GM18505 (cell line): ENCODE data around the gene DPY19L3.
A peak's percentile ranks its signal among the peaks of the same experiment; 100 is the strongest.
"Not testable (repeated sequence)": the region's sequence is repeated elsewhere in the genome, so short reads cannot be mapped to it uniquely, and the experiment has no call there.

Experiments used
- ATAC-seq: cut with Tn5 transposase; IDR thresholded peaks from one replicate; pipeline ENCODE4 v1.9.1; 2021; ENCODE audit not compliant: unreplicated experiment
- POLR2A ChIP-seq: IDR thresholded peaks from 4 replicates; pipeline ENCODE4 v1.6.1; 2011; ENCODE audit warnings: borderline replicate concordance; ENCODE audit not compliant: insufficient read depth, insufficient read length; ENCODE audit errors: extremely low read depth

Gene DPY19L3

DNA sequence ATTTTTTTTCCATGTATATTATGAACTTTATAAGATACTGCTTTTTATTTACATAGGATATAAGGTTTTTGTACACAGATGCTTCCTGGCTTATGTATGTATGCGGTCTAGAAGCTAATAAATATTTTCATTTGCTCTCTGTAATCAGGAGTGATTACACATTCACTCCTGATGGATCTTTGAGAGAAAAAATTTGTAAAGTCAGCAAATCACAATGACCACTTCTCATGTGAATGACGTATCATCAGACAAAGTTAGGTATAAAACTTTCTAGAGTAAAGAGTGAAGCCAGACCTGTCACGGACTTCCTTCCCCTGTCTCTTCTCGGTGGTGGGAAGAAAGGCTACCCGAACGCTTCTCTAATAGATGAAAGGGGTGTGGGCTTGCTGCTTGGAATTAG lies 31.1 kb downstream of the DPY19L3 start:
- ATAC-seq: no peak
- TF ChIP-seq POLR2A: no peak

DNA sequence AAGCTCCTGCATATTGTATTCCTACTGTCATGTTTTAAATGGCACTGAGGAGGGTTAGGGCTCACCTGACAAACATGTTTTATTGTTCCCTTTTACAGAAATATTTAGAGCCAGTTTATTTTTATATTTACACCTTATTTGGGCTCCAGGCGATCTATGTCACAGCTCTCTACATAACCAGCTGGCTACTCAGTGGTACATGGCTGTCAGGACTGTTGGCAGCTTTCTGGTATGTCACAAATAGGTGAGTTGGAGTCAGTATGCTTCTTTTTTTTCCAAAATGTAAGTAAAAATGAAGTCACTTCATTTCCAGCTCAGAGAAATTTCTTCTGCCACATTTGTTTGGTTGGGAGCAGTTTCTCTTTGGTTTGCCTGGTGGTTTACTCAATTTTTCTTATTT lies 31.5 kb downstream of the DPY19L3 start:
- TF ChIP-seq POLR2A: no peak
- no peak for ATAC-seq

DNA sequence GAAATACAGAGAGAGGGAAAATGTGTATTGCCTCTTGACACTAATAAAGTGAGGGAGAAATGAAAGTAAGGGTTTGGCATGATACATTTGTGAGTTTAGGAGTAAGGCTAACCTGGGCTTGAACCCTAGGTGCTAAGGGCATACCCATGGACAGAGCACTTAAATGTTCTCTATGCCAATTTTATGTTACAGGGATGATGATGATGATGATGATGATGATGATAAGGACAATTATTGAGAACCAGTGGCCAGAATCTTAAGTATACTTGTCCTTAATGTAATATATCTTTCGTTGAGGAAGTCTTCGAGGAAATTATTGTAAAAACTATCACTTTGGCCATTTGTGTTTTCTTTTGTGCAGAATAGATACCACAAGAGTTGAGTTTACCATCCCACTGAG lies 33.2 kb downstream of the DPY19L3 start:
- no peak for ATAC-seq
- TF ChIP-seq POLR2A: no peak

DNA sequence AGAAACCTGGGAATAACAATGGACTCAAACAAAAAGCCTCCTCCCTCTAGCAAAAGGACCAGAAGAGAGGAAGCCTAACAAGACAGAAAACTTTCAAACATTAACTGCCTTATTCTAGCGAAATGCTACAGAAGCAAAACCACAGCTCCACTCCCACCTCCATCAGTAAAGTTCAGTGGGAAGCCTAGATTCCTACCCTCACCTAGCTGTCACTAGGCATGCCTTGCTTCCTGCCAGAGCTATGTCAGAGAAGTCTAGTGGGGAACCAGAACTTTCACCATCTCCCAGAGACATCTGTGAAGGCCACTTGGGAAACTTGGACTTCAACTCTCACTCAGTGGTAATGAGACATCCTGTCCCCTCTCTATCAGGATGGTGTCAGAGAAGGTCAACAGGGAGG lies 37.1 kb downstream of the DPY19L3 start:
- ATAC-seq: no peak
- TF ChIP-seq POLR2A: no peak

DNA sequence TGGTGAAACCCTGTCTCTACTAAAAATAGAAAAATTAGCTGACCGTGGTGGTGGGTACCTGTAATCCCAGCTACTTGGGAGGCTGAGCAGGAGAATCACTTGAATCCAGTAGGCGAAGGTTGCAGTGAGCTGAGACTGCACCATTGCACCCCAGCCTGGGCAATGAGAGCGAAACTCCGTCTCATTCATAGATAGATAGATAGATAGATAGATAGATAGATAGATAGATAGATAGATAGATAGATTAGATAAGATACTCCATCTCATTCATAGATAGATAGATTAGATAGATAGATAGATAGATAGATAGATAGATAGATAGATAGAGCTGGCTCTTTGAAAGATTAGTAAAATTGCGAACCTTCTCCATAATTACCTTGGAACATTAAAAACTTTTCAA lies 42.0 kb downstream of the DPY19L3 start:
- not testable (repeated sequence) for ATAC-seq

DNA sequence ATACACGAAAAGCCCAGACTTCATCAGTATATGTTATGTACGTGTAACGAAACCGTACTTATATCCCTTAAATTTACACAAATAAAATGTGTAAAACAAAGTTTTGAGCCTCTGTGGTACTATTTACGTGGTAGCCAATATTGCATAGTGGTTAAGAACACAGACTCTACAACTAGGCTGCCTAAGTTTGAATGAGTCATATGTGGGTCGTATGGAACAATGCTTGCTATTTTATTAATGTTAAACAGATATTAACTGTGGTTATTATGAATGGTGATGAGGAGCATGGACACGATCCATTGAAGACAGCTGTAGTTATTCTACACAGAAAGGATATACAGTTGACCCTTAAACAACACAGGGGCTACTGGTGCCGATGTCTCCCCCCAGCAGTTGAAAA lies 42.5 kb downstream of the DPY19L3 start:
- no peak for TF ChIP-seq POLR2A
- no peak for ATAC-seq

DNA sequence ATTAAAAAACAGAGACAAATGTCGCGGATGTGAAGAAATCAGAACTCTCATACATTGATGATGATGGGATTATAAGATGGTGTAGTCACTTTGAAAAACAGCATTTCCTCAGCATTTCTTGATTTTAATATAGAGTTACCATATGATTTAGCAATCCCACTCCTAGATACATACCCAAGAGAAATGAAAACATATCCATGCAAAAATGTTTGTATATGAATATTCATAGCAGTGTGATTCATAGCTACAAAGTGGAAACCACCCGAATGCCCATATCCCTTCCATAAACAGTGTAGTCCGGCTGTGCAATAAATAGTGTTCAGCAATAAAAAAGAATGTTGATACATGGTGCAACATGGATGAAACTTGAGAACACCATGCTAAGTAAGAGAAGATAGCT lies 44.6 kb downstream of the DPY19L3 start:
- ATAC-seq: no peak
- TF ChIP-seq POLR2A: no peak

DNA sequence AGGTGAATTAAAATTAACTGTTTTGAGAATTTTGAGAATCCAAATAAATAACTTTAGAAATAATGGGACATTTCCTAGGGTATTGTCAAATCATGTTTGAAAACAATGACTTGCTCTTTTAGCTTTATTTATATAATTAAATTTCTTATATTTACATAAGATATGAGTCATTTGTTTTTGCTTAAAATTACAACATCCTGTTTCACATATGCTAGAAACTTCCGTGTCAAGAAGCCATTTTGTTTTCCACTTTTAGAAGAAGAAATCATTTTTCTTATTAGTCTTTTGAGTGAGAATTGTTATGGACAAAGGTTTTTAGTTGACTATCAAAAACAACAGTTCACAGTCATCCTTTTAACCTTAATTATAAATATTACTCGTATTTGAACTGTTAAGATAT lies 48.2 kb downstream of the DPY19L3 start:
- TF ChIP-seq POLR2A: no peak
- ATAC-seq: no peak

DNA sequence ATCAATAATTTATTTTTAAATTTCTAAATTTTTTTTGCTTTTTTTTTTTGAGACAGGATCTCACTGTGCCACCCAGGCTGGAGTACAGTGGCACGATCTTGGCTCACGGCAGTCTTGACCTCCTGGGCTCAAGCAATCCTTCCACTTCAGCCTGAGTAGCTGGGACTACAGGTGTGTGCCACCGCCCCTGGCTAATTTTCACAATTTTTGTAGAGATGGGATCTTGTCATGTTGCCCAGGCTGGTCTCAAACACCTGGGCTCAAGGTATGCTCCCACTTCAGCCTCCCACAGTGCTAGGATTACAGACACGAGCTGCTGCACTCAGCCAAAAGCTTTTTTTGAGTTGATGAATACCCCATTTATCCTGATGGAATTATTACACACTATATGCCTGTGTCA lies 50.8 kb downstream of the DPY19L3 start:
- no peak for TF ChIP-seq POLR2A
- no peak for ATAC-seq

DNA sequence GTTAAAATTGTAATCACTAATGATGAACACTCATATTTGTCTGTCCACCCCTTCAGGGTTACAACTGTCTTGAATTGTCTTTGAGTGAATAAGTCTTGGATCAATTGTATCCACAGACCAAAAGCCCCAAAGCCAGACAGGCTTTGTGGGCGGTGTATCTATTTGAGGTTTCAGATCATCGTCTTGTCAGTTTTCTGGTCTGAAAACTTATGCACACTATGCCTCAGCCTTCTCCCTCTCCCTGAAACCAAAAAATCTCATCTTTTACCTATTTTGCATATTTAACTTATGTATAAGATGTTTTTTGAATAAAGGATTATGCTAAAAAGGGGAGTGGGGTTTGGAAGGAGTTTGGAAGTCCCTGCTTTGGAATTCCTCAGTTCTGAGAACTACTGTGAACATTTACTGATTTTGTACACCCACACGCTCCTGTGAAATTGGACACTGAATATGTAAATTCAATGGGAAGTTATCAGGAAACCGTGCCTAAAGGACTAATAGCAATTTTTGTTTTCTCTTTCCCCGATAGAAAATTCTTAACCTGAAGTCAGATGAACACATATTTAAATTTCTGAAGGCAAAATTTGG lies 52.1 kb downstream of the DPY19L3 start:
- no peak for TF ChIP-seq POLR2A
- ATAC-seq: no peak

DNA sequence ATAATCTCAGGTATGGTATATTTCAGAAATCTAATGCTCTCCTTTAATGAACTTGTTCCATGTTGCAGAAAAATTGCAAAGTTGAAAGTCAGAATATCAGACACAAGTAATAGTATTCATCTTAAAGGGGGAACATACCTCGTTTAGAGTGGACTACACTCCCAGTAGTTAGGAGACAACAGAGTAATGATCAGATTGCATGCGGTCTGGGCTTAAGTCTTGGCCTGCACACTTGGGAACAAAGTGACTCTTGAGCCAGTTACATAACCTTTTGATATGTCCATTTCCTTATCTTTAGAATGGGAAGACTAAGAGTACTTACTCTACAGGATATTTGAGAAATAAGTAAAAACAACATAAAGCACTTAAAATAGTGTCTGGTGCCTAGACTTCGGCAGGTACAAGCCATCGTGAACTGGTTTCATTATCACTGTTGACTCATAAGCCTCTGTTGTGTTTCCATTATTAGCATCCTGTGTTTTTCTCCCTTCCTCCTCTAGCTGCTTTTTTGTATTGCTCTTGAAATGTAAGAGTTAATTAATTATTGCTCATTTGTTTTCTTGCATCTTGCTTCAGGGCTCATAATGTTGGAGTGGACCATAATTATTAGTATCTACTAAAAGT lies 53.0 kb downstream of the DPY19L3 start:
- no peak for TF ChIP-seq POLR2A
- peak; percentile 88 for ATAC-seq

DNA sequence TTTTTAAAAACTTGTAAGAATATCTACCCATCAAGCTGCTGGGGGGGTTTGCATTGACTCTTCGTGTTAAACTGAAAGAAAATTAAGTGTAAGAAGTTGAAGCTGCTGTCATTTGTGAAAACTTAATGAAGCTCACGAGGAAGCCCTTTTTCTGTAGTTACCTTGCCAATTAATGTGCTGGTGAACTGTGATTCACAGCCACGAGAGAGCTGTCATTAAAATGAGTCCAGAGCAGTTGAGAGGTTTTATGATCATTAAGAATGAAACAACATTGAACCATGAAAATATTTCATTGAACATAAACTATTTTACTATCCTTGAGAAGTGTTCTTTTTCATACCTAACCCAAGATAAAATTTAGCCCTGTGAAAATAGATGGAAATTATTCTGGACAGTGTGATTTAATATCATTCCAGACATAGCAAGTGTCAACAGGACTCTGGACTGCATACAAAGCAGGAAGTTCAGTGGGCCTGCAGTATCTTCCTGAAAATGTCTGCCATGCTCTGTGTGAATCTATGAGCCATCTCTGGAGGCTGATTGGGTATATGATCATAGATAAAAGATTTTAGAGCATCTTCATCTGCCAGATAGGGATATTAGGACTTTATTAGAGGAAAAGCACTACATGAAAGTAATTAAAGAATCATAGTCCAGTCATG lies 53.8 kb downstream of the DPY19L3 start:
- TF ChIP-seq POLR2A: no peak
- ATAC-seq: no peak

DNA sequence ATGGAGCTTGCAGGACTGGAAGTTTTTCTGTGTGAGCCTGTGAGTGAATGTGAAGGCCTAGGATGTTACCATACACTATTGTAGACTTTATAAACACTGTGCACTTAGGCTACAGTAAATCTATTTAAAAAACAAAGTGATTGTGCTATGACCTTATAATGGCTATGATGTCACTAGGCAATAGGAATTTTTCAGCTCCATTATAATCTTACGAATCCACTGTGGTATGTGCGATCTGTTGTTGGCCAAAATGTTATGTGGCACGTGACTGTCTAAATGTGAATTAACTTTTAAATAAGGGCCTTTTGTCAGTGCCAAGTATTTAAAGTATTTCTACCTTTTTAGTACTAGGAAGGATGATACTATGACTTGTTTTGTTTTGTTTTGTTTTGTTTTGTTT lies 54.9 kb downstream of the DPY19L3 start:
- TF ChIP-seq POLR2A: no peak
- ATAC-seq: no peak

DNA sequence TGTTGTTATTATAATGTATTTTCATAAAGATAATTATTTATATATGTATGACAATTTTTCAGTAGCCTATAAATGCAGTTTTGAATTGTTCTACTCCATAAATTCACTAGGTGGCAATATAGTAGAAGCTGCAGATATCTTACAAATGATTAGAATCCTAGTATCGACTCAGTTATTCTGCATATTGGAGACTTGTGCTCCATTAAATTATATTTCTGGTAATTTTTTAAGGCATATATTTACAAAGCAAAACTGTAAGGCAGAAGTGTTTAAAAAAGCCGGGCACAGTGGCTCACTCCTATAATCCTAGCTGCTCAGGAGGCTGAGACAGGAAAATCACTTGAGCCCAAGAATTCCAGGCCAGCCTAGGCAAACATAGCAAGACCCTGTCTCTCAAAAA lies 58.7 kb downstream of the DPY19L3 start:
- no peak for ATAC-seq
- no peak for TF ChIP-seq POLR2A
